Liver (tissue), 3 donors: ENCODE measurements around the gene CCM2.

Source experiments
- FOXA1 ChIP-seq: IDR thresholded peaks from 2 replicates; pipeline ENCODE4 v1.6.1; 2016; ENCODE audit warnings: antibody characterized with exemption
- GABPA ChIP-seq, 2 donors: IDR thresholded peaks in 1 of 2; conservative IDR thresholded peaks in 1 of 2; 2 replicates each; pipeline ENCODE4 v1.6.1; 2016; ENCODE audit warnings: antibody characterized with exemption in 2 of 2, mild to moderate bottlenecking in 1 of 2, moderate library complexity in 1 of 2
- JUND ChIP-seq, 2 donors: IDR thresholded peaks; 2 replicates each; pipeline ENCODE4 v1.6.1; 2016; ENCODE audit warnings: antibody characterized with exemption in 2 of 2
- MAX ChIP-seq: IDR thresholded peaks from 2 replicates; pipeline ENCODE4 v1.6.1; 2016; ENCODE audit warnings: antibody characterized with exemption
- RAD21 ChIP-seq, 2 donors: IDR thresholded peaks; 2 replicates each; pipeline ENCODE4 v1.6.1; 2016; ENCODE audit warnings: antibody characterized with exemption in 2 of 2, mild to moderate bottlenecking in 2 of 2
- YY1 ChIP-seq: IDR thresholded peaks from 2 replicates; pipeline ENCODE4 v1.6.1; 2016; ENCODE audit warnings: antibody characterized with exemption, mild to moderate bottlenecking
- TF ChIP-seq, protein P1 (sequence below): fragments of 150-350 bp; IDR thresholded peaks from 2 replicates; pipeline ENCODE4 v1.5.1; 2017; ENCODE audit warnings: improper control_type of control experiment, low read depth, low read length; ENCODE audit not compliant: missing input control
- donor health status: healthy.
- donor health status: healthy.

GRCh38 chr7:45036317-45036716 lies 36.3 kb downstream of the CCM2 start:
- TF ChIP-seq JUND (IDR thresholded peaks at IDR 0.05) (no peak), RAD21 (IDR thresholded peaks at IDR 0.05) (no peak), GABPA (IDR thresholded peaks at IDR 0.05 in 1 of 2, conservative IDR thresholded peaks at IDR 0.05 in 1 of 2) (no peak), FOXA1 (no peak), MAX (no peak), YY1 (no peak)
- TF ChIP-seq, protein P1, sequence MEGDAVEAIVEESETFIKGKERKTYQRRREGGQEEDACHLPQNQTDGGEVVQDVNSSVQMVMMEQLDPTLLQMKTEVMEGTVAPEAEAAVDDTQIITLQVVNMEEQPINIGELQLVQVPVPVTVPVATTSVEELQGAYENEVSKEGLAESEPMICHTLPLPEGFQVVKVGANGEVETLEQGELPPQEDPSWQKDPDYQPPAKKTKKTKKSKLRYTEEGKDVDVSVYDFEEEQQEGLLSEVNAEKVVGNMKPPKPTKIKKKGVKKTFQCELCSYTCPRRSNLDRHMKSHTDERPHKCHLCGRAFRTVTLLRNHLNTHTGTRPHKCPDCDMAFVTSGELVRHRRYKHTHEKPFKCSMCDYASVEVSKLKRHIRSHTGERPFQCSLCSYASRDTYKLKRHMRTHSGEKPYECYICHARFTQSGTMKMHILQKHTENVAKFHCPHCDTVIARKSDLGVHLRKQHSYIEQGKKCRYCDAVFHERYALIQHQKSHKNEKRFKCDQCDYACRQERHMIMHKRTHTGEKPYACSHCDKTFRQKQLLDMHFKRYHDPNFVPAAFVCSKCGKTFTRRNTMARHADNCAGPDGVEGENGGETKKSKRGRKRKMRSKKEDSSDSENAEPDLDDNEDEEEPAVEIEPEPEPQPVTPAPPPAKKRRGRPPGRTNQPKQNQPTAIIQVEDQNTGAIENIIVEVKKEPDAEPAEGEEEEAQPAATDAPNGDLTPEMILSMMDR = no peak
